HG03159 (cell line): ENCODE data around the gene CPNE5.

Source experiments
- ATAC-seq: cut with Tn5 transposase; IDR thresholded peaks from one replicate; pipeline ENCODE4 v1.9.1; 2021; ENCODE audit warnings: mild to moderate bottlenecking, moderate library complexity; ENCODE audit not compliant: unreplicated experiment

CPNE5 gene

DNA sequence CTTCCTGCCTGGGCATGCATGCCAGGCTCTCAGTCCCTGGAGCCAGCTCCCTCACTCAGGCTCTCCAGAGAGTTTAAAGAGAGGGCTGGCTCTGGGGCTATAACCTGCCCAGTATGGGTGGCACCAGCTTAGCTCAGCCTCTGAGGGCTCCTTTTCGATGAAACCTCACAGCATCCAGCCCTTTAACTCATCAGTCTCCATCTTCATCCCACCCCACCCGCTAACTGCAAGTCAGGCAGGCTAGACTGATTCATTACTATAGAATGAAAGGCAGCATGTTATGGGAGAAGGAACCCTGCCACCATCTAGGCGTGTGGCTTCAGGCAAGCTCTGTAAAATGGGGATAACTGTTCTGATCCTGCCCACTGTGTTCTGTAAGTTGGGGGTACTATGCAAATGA lies 88.2 kb downstream of the CPNE5 start:
- no peak for ATAC-seq

DNA sequence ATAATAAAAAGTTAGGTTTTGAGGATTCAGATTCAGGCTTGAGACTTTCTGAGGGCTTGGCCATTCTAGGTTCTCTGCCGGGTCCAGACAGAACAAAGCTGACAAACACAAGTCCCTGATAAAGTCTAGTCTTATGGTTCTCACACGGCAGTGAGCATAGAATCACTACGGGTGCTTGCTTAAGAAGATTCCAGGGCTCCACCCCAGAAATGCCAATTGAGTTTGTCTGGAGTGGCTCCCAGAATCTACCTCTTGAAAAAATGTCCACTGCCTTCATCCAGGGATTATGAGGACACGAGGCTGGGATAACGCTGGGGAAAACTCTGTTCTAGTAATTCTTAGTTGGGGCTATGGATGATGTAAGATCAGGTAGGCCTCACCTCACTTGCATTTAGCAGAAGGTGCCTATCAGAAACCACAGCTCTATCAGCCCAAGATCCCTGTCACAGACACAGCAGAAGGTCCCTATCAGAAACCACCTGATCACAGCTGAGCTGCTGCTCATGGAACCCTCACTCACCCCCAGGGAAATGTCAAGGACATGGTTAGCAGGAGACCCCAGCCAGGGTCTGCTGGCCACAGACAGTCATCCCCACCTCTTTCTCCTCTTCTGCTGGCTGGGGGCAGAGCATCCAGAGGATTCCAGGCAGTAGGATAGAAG lies 89.3 kb downstream of the CPNE5 start:
- no peak for ATAC-seq

DNA sequence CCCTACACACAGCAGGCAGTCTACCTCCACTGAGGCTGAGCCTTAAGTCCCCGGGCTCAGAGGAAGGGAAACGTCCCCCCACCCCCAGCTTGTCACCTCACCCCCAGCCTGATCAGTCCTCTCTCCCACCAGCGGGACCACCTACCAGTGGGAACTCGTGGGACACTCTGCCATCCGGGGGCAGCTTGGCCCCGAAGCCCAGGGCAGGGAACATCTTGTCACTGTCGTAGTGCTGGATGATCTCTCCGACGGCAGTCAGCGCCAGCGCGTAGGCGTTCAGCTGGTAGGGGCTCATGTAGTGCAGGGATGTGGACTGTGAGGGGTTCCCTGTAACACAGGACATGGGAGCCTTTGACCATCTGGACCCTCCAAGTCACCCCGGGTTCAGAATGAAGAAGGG lies 93.0 kb downstream of the CPNE5 start:
- no peak for ATAC-seq

DNA sequence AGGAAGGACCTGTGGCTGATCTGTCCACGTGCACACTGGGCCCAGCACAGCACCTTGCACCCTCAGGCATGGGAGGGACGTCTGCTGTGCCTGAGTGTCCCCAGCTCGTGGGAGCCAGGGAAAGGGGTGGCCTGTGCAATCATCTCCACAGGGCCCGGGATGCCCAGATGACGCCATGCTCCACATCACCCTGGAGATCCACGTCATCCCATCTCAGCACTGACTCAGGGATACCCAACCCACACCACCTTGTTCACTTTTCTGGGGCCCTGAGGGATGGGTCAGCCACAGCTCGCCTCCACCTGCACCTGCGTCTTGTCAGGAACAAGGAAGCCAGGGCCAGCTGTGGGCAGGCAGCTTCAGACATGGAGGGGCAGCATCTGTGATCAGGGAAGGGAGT lies 93.4 kb downstream of the CPNE5 start:
- ATAC-seq: no peak

DNA sequence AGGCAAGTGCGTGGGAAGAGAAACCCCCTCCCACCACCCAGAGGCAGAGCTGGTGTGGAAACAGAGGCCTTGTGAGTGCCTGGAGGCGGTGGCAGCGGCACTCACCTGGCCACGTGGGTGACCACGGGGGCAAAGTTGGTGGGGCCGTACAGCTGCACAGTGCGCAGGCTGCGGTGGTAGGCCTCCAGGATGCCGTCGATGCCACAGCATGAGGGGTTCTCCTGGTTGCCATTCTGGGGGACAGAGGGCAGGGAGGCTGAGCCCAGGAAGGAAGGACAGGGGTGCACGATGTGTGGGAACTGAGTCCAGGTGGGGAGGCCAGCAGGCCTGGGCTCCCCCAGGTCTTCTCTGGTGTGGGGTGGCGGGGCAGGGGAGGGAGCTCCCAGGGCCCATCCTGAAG lies 94.0 kb downstream of the CPNE5 start:
- no peak for ATAC-seq

DNA sequence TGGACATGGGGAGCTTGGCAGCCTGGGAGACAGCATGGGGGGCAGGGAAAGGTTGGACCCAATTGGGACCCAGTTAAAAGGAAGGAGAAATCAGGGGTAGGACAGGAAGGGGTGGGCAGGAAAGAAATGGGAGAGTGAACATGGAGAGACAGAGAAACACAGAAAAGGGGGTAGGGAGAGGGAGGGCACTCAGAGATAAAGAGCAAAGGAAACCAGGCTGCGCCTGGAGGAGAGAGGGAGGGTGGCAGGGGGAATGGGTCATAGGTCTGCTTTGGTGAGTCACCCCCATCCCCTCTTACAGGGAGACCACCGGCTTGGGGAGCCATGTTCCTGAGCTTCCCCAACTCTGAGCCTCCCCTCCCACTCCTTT lies 95.0 kb downstream of the CPNE5 start:
- ATAC-seq: no peak

DNA sequence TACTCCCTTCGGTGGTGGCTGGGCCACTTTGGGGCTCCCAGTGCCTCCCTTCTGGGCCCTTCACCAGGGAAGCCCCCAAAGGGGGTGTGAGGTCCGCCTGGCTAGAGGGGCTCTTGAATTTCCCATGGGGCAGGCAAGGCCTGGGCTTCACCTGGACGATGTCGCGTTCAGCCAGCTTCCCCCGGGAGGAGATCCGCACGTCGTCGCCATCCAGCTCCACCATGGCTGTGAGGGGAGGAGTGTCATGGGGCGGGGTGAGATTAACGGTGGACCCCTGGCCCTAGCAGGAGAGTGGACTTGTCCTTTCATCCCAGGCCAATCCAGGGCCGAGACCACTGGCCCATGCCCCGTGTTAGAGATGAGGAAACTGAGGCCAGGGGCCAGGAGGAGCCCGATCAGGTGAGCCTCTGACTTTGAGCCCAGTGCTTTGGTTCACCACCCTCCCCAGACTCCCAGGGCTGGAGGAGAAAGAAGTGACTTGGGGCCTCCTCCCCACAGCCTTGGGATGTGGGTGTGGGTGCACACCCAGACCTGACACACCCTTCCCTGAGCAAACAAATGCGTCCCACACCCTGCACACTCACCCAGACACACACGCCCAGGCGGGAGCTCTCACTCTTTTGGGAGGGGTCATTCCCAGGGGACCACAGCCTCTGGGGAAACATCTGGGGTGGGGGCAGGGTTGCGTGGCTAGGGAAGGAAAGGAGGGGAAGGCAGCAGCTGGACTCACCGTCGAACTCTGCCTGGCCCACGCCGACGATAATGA lies 95.5 kb downstream of the CPNE5 start:
- no peak for ATAC-seq

DNA sequence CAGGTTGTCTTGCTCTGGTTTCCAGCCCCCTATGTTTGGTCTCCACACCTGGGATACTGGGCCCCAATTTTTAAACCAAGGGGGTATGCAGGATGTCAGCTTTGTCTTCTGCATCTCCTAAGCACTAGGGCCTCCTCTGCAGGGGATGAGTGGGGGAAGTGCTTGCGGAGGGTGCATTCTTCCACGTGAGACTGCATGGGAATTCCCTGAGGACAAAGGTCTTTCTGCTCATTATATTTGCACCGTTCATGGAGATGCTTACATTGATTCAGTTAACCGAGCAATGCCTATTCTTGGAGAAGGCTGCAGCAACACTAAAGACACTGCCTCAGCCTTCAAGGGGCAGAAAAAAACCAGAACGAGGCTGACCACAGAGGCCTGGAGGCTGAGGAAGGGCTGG lies 96.2 kb downstream of the CPNE5 start:
- no peak for ATAC-seq

DNA sequence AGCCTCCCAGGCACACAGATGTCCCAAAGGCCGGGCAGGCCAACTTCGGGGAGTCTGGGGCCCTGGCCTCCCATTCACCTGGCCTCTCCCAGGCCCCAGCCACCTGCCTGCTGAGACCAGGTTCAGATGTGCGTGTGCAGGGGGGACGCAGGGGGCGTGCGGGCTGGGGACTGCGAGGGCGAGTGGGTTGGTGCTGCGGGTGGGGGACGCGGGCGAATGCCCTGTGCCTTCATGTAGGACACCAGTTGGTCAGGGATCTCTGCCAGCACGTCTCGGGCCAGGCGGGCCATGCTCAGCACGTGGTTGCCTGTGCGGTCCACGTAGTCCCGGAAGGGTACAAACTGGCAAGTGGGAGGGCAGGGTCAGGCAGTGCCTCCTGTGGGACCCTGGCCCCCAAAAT lies 97.1 kb downstream of the CPNE5 start:
- no peak for ATAC-seq

DNA sequence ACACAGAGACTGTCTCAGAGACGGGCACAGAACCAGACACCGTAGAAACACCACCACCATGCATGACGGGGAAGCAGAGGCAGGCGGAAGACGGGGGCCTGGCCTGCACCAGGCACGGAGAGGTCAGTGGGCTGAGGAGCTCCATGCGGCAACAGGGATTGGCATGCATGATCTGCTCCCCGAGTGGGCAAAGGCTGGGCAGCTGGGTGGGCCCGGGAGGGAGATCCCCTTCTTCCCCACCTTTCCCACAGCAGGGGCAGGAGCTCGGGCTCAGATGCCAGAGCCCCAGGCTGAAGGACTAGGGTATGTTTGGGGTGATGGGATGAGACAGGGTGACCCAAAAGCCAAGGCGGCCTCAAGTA lies 98.4 kb downstream of the CPNE5 start:
- no peak for ATAC-seq

DNA sequence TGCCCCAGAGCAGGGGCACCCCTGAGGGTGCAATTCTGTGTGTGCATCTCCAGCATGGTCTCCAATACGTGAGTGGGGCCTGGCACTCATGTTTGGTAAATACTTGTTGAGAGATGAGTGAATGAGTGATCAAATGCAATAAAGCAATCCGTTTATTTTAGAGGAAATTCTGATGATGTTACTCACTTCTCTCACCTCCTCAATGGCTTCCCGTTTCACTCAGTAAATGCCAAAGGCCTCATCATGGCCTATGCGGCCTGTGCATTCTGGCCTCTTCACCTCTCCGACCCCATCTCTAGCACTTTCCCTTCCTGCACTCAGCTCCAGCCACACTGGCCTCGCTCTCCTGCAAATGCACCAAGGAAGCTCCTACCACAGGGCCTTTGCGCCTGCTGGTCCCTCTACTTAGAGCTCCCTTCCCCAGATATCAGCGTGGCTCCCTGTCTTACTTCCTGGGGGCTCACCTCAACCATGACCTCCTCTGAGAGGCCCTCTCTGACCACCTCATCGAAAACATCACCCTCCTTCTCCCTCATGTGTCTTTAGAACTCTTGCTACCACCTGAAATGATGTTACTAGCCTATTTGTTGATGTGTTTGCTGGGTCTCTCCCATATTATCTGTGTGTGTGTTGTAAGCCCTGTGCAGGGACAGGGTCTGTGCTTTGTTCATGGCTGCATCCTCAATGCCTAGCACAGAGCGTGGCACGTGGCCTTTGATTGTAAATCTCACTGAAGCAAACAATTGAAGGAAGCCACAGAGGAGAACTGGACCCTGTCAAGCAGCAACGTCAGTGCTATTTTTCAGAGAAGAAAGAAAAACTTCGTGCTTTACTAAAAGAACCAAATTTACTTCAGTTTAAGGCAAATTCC lies 99.1 kb downstream of the CPNE5 start:
- ATAC-seq: no peak

DNA sequence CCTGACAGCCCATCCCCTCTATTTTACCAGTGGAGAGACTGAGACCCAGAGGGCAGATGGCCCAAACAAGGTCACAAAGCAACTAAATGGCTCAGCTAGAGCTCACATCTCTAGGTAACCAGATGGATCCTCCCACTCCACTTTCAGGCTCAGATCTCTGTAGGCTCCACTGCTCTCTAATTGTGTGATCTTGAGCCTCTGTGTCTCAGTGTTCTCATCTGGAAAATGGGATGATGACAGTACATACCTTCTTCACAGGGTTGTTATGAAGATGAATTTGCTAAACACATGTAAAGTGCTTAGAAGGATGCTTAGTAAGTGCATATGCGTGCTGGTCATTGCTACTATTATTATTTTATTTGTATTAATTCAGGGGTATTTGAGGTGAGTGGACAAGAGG lies 101.1 kb downstream of the CPNE5 start:
- ATAC-seq: no peak

DNA sequence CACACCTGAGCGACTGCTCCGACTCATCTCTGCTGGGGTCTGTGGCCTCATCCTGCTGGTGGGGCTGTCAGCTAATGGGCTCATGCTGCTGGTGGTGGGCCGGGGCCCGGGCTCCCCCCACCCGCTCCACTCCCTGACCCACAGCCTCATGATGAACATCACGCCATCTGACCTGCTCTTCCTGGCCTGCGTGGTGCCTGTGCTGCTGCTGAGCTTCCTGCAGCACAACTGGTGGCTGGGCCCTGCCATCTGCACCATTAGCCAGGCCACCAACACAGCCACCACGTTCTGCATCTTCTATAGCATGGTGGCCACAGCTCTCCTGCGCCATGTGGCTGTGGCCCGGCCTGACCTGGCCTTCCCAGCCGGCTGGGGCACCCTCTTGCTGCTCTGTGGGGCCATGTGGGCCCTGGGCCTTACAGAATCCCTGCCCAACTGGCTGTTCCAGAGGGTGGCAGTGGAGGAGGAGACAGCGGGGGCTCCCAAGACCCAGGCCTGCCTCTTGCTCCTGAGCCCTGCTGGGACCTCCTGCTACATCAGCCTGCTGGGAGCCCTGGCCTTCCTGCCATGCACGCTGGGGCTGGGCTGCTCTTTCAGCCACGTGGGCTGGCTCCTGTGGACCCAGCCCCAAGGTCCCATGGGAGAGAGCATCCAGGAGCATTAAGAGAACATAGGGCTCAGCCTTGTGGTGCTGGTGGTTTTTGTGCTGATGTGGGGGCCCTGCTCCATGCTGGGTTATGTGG lies 102.0 kb downstream of the CPNE5 start:
- ATAC-seq: no peak

DNA sequence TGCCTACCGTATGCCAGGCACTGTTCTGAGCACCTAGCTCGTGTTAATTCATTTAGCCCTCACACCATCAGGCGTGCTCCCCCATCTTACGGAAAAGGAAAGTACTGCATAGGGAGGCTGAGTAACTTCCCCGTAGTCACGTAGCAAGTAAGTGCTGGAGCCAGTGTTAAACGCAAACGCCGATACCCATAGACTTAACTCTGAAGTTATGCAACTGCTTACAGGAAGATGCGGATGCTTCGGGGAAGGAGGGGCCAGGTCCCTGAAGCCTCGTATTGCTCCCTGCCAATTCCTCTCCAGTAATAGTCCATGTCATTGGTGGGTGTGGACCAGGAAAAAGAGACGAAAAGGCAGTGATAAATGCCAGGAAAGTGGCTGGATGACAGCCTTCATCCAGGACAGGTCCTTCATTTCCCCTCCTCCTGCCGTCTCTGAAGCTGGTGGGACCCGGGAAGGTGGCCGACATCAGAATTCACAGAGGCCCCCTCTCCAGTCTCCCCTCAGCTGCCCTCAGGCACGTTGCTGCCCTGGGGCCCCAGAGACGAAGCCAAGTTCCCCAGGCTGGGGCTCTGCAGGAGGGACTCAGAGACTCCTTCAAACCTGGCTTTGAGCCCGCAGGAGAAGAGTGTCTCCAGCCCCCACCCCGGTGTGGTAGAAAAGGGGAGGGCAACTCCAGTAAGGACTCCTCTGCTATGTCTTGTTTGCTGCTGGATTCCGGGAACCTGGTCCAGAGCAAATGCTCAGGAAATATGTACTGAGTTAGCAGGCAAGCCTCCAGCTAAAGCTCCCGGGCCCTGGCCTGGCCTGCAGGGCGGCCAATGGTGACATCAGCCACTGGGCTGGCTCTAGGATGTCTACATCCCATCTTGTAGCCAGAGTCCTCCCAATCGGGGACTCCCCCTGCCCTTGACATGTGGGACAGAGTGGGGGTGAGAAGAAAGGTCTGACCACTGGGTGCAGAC lies 103.9 kb downstream of the CPNE5 start:
- no peak for ATAC-seq

DNA sequence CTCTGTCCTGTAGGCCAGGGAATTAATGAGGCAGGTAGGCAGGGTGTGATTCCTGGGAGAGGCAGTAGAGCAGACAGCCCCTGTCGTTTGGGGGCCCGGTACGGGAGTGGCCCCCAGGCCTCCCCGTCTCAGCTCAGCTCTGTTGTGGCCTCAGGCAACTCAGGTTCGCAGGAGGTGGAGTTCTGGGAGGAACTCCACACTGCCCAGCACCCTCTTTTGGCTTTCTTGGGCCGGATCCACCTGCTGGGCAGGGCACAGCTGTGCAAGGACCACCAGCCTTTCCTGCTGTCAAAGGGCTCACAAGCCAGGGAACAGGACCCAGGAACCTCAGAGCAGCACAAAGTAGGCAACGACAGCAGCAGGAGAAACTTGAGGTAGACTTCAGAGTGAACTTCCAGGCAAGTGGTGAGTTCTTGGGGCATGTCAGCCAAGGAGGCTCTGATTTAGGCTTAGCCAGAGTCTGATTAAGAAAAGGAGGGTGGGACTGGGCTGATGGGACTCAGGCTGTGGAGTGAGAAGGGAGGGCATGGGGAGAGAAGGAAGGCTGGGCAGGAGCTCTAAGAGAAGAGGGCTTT lies 104.7 kb downstream of the CPNE5 start:
- no peak for ATAC-seq

DNA sequence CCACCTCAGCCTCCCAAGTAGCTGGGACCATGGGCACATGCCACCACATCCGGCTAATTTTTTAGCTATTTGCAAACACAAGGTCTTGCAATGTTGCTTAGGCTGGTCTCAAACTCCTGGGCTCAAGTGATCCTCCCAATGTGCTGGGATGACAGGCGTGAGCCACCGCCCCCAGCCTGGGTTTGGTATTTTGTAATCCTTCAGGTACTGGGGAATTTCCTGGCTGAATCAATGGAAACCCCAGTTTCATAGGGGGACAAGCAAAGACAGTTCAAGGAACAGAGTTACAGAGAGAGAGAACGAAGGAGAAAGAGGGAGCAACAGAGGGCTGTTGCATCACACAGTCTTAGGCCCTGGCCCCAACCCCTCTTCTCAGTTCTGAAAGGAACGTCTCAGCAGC lies 105.9 kb downstream of the CPNE5 start:
- no peak for ATAC-seq

DNA sequence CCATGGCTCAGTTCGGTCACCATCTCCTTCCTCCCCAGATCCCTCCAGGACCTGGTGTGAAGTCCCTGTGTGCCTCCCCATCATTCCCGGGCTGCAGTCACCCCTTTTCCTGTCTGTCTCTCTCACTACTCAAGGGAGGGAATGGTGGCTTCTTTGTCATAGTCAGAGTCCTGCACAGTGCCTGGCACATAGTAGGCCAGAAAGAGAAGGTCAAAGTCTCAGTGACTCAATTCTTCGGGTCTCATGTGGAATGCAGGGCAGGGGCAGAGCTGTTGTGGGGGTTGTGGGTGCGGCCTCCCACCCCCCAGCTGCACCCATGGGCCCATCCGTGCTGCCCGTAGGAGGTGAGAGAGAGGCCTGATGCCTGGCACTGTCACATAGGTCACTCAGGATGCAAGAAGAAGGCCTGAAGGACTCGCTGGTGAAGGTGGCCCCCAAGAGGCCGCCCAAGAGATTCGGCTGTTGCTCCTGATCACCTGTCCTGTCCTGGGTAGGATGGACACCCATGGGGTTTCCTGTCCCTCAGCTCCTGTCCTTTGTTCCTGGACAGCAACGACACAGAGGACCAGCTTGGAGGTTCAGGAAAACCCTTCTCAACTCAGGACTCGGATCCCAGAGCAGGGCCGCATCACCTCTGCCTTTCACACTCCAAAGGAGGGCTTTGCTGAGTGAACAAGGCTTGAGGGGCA lies 107.5 kb downstream of the CPNE5 start:
- no peak for ATAC-seq

DNA sequence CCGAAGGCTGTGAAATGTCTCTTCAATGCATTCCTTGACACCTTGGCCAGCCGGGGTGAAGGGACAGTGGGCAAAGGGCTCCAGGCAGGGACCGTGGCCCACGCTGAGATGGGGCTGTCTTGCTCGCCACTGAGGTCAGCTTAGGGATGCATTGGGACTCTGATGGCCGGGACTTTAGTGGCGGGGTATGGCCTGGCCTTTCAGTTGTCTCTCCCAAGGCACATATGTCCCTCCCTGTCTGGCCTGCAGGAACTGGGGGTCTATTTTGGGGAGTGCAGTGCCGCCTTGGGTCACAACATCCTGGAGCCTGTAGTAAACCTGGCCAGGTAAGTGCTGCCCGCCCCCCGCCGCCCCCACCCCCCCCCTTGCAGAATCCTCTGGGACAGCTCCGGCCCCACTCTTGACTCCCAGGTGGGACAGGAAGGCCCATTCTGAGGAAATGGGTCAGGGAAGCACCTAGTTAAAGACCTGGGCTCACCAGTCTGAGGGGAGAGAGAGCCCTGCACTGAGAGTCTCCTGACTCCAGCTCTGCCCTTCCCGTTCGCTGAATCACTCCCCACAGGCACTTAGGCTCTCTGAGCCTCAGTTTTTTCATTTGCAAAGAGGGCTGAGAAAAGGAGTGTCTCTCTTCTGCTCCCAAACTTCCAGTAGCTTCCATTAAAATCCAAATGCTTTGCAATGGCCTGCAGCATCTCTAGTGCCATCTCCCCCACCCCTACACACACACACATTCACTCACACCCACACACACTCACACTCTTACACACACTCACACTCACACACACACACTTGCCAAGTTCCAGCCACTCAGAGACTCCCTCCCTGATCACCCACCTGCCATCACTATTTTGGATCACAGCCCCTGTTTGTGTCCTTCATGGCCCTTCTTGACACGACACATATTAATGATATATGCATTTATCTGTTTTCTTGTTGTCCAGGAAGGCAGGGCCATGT lies 108.5 kb downstream of the CPNE5 start:
- no peak for ATAC-seq
